Testis (tissue), 3 donors: ENCODE measurements around the gene LIMS2. TPM values are rescaled to one million over a fixed set of nuclear protein-coding genes. Genes with fewer than 3 reads are reported as not detected.

ENCODE experiments used
- DNase-seq: peaks from one replicate; pipeline ENCODE4 v3.0.0-alpha.2; 2019
- H3K27ac ChIP-seq, 2 donors: fragments of 200-600 bp; sonication (generic); one replicate each; pipeline ENCODE4 v1.5.1; 2019
- H3K27me3 ChIP-seq: fragments of 200-600 bp; sonication (generic); one replicate; pipeline ENCODE4 v1.5.1; 2019
- H3K36me3 ChIP-seq: fragments of 200-600 bp; sonication (generic); one replicate; pipeline ENCODE4 v1.5.1; 2017; ENCODE audit warnings: low read depth; ENCODE audit errors: missing control alignments
- H3K4me1 ChIP-seq: fragments of 200-600 bp; sonication (generic); one replicate; pipeline ENCODE4 v1.5.1; 2019
- H3K4me3 ChIP-seq, 2 donors: fragments of 200-600 bp; sonication (generic); one replicate each; pipeline ENCODE4 v1.5.1; 2017 to 2019
- H3K9me3 ChIP-seq: fragments of 200-600 bp; sonication (generic); one replicate; pipeline ENCODE4 v1.5.1; 2017
- CTCF ChIP-seq, 3 experiments: fragments of 450-650 bp in 2 of 3; fragments of 200-600 bp in 1 of 3; sonication (generic) in 1 of 3; IDR thresholded peaks; one replicate each; pipeline ENCODE4 v1.5.1; 2016 to 2019; ENCODE audit warnings: antibody characterized with exemption in 3 of 3, mild to moderate bottlenecking in 2 of 3, moderate library complexity in 1 of 3
- POLR2A ChIP-seq: fragments of 450-650 bp; IDR thresholded peaks from one replicate; pipeline ENCODE4 v1.6.1; 2017; ENCODE audit warnings: antibody characterized with exemption, mild to moderate bottlenecking, moderate library complexity
- WGBS, 2 donors: methylation state at CpG; one replicate each; pipeline ENCODE4 v1.1.5; 2018; 5-methylcytosine and 5-hydroxymethylcytosine counted together
- intact Hi-C: fragments of 100-400 bp; cut with DNase I; formaldehyde crosslinking; loops from one replicate; pipeline ENCODE4 v1.15.1; 2023; ENCODE audit warnings: low total_unique reads
- polyA plus RNA-seq: library from polyadenylated mRNA; stranded (reverse); fragments of 350-450 nt; fragmentation: Illumina TruSeq; extraction: RNeasy Lipid Tissue Mini Kit (QIAGEN cat#74804); gene quantifications from one replicate; pipeline ENCODE4 v1.2.3, GENCODE V29; 2014; ENCODE audit warnings: low read depth, low replicate concordance; ENCODE audit not compliant: insufficient read depth
- total RNA-seq, 2 donors: library from RNA; depleted of rRNA; stranded (reverse); fragments of >200 nt; gene quantifications; one replicate each; pipeline ENCODE4 v1.2.3, GENCODE V29; 2016

LIMS2 gene
- total and polyA plus RNA-seq, 3 donors from 2014 or later: 19.0 to 23.6 (median 19.3) TPM

DNA sequence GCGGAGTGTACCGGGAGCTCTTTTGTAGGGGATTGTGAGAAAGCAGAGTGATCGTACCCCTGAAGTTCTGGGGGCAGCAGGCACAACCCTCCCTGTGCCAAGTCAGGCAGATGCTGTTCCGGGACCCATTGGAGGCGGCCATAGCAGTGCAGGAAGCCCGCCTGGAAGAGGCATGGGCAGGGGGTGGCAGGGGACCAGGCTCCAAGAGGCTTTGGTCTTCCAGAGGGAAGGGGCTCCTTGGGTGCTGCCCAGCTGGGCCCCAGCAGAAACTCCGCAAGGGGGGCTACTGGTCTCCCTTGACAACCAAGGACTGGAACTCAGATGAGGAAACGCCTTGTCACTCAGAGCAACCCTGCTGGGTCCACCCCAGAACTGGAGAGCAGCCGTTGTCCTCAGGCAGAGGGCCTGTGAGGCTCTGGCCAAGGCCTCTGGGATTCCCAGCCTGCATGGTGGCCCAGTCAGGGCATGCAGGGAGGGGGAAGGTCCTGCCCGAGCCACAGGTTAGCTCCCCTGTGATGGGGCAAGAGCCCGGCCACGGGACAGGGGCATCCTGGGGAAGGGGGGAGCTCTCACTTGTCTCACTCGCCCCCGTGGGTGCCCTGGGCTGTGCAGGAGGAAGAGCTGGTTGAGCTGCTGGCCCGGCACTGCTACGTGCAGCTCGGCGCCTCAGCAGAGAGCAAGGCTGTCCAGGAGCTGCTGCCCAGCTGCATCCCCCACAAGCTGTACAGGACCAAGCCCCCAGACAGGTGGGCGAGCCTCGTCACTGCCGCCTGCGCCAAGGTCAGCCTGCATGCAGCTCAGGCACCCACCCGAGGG is 50.4 kb downstream of the LIMS2 start:
- TF ChIP-seq CTCF (IDR thresholded peaks at IDR 0.05) (no peak), POLR2A (no peak)
- no peaks in the 10 kb centered on the region for H3K36me3 ChIP-seq
- no peak overlapping the region for H3K4me3 ChIP-seq
- intact Hi-C loops: no loop called here
- no peaks in the 10 kb centered on the region for H3K27me3 ChIP-seq
- H3K4me1 ChIP-seq: no peaks in the 10 kb centered on the region
- no peak overlapping the region for H3K27ac ChIP-seq
- H3K9me3 ChIP-seq: no peaks in the 10 kb centered on the region
- WGBS, 2 donors: 88 to 96% methylated on average over 10 to 22 of the region's 23 CpGs
- no peak for DNase-seq

DNA sequence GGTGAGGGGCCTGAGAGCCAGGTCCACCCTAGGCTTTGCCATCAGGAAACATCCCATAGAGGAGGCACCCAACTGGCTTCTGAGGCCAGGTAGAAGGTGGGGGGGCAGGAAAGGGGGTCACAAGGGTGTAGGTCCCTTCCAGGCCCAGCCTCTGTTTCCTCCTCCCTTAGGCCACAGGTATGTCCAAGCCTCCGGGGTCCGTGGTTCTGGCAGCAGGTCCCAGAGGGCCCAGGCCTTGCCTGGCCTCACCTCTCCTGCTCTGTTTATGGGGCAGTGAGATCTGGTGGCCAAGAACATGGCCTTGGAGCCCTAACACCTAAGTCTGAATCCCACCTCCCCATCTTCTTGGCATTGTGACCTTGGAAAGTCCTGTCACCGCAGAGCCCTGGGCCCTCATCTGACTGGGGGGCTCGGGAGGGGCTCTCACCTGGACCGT is 51.0 kb downstream of the LIMS2 start:
- no peaks in the 10 kb centered on the region for H3K9me3 ChIP-seq
- WGBS, 2 donors: 87 to 95% methylated on average over 3 to 5 of the region's 5 CpGs
- H3K27ac ChIP-seq: no peak overlapping the region
- no peaks in the 10 kb centered on the region for H3K4me1 ChIP-seq
- no peaks in the 10 kb centered on the region for H3K36me3 ChIP-seq
- DNase-seq: no peak
- intact Hi-C loops: no loop called here
- TF ChIP-seq CTCF (IDR thresholded peaks at IDR 0.05) (no peak), POLR2A (no peak)
- no peak overlapping the region for H3K4me3 ChIP-seq
- H3K27me3 ChIP-seq: no peaks in the 10 kb centered on the region

DNA sequence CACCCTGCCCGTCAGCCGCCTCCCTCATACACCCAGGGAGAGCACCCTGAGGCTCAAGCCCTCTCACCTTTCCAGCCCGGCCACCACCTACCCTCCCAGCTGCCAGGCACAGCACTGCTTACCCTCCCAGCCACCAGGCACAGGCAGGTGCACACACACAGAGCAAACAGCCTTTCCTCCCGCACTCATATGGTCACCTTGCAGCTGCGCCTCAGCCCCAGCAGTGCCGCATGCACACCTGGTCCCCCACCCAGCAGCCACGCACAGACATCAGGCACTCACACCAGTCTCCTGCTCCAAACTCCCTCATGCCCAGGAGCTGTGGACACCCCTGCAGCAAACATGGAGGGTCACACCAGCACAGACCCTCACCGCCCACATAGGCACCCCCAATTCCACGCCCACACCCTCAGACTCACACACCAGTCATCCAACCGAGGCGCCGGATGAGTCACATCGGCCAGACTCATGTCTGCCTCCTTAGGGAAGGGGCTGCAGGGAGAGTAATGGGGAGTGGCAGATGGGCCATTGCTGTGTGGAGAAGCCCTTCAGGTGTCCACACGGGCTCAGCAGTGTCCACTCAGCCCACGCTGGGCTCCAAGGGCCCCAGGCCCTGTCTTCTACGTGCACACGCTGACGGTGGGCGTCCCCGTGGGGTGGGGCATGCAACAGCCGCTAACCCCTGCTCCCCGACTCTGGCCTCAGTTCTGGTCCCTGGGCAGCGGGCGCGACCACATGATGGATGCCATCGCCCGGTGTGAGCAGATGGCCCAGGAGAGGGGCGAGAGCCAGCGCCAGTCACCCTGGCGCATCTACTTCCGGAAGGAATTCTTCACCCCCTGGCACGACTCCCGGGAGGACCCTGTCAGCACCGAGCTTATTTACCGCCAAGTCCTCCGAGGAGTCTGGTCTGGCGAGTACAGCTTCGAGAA is 51.7 kb downstream of the LIMS2 start:
- Histone ChIP-seq H3K9me3 (no peaks in the 10 kb centered on the region), H3K4me1 (no peaks in the 10 kb centered on the region), H3K27ac (no peak overlapping the region), H3K27me3 (no peaks in the 10 kb centered on the region), H3K4me3 (no peak overlapping the region), H3K36me3 (no peaks in the 10 kb centered on the region)
- no peak for DNase-seq
- WGBS, 2 donors: 87 to 93% methylated on average over 33 of the region's 38 CpGs
- no peak for TF ChIP-seq CTCF (IDR thresholded peaks at IDR 0.05)
- no peak for TF ChIP-seq POLR2A
- intact Hi-C loops: no loop called here

DNA sequence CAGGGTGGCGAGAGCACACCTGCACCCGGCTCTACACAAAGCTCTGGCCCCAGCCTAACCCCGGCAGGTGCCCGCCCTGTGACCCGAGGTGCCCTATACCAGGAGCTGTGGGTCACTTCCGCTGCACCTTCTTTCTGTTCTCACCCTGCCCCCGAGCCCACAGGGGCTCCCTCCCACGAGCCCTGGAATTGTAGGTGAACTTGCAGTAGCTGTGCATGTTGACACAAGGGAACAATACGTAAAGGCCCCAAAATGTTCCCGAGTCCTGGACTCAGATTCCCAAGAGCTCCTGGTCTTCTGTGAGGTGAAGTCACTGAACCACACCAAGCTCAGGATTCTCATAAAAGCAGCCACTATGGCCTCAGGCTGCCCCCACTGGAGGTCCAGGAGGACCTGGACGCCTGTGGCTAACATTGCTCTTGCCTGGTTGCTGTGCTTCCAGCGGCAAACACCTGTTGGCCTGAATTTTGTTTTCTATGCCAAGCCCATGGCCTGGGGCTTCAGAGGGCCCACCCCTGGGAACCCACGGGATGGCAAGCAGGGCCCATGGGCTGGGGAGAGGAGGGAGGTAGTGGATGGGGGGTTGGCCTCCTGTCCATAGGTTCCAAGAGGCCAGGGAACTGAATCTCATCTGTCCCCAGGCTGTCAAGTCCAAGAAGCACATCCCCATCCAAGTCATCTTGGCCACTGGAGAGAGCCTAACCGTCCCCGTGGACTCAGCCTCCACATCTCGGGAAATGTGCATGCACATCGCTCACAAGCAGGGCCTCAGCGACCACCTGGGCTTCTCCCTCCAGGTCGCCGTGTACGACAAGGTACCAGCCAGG is 52.6 kb downstream of the LIMS2 start:
- no peak overlapping the region for H3K27ac ChIP-seq
- 93 to 97% methylated on average over 15 to 21 of the region's 21 CpGs for WGBS, 2 donors
- DNase-seq: no peak
- H3K4me1 ChIP-seq: no peaks in the 10 kb centered on the region
- TF ChIP-seq POLR2A: no peak
- TF ChIP-seq CTCF (IDR thresholded peaks at IDR 0.05): no peak
- H3K36me3 ChIP-seq: no peaks in the 10 kb centered on the region
- no peaks in the 10 kb centered on the region for H3K9me3 ChIP-seq
- H3K4me3 ChIP-seq: no peak overlapping the region
- H3K27me3 ChIP-seq: no peaks in the 10 kb centered on the region
- intact Hi-C loops: no loop called here
